OCI-LY1 (cell line): Measurements from ENCODE around the gene MT4.

Experiments
- EZH2 ChIP-seq: fragments of 200-600 bp; sonication (generic), shearing (Covaris generic); IDR thresholded peaks from 2 replicates; pipeline ENCODE4 v1.8.0; 2017; ENCODE audit warnings: borderline replicate concordance, mixed run types, mild to moderate bottlenecking, antibody characterized with exemption, low read length, moderate library complexity, mixed read lengths
- TF ChIP-seq, protein P1 (sequence below): fragments of 200-600 bp; sonication (generic), shearing (Covaris generic); IDR thresholded peaks from 2 replicates; pipeline ENCODE4 v1.5.1; 2017; ENCODE audit warnings: mild to moderate bottlenecking, antibody characterized with exemption, low read length, moderate library complexity, mixed read lengths

DNA sequence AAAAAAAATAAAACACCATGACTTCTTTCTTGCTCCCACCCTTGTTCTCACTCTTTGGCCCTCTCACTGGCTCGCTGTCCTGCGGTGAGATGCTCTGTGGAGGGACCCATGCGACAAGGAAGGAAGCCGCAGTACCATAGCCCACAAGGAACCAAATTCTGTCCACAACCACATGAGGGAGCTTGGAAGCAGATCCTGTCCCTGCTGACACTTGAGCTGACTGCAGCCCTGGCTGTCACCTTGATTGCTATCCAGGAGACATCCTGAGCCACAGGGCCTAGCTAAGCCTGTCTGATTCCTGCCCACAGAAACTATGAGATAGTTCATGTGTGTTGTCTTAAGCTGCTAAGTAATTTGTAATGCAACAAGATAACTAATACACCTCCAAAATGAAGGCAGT is 38.7 kb downstream of the MT4 start:
- TF ChIP-seq, protein P1, sequence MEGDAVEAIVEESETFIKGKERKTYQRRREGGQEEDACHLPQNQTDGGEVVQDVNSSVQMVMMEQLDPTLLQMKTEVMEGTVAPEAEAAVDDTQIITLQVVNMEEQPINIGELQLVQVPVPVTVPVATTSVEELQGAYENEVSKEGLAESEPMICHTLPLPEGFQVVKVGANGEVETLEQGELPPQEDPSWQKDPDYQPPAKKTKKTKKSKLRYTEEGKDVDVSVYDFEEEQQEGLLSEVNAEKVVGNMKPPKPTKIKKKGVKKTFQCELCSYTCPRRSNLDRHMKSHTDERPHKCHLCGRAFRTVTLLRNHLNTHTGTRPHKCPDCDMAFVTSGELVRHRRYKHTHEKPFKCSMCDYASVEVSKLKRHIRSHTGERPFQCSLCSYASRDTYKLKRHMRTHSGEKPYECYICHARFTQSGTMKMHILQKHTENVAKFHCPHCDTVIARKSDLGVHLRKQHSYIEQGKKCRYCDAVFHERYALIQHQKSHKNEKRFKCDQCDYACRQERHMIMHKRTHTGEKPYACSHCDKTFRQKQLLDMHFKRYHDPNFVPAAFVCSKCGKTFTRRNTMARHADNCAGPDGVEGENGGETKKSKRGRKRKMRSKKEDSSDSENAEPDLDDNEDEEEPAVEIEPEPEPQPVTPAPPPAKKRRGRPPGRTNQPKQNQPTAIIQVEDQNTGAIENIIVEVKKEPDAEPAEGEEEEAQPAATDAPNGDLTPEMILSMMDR, result no peak
- no peak for TF ChIP-seq EZH2
